Measurements from ENCODE around the gene CELSR1. TPM values are rescaled to one million over a fixed set of nuclear protein-coding genes. Genes with fewer than 3 reads are reported as not detected.

CELSR1 gene
- total and polyA plus RNA-seq, 7 donors, result 0.23 to 5.0 (median 0.82) TPM

- Histone ChIP-seq H3K27me3 (no peaks in the 10 kb centered on the region), H3K9me3 (no peaks in the 10 kb centered on the region), H3K27ac (no peak overlapping the region), H3K4me3 (no peak overlapping the region), H3K36me3 (no peaks in the 10 kb centered on the region), H3K4me1 (no peaks in the 10 kb centered on the region)
- WGBS, 2 donors, result 97% methylated on average over 20 of the region's 20 CpGs
- TF ChIP-seq POLR2A (IDR thresholded peaks at IDR 0.05) (no peak), POLR2AphosphoS5 (IDR thresholded peaks at IDR 0.05) (no peak), EP300 (IDR thresholded peaks at IDR 0.05) (no peak)
- TF ChIP-seq, protein P1, sequence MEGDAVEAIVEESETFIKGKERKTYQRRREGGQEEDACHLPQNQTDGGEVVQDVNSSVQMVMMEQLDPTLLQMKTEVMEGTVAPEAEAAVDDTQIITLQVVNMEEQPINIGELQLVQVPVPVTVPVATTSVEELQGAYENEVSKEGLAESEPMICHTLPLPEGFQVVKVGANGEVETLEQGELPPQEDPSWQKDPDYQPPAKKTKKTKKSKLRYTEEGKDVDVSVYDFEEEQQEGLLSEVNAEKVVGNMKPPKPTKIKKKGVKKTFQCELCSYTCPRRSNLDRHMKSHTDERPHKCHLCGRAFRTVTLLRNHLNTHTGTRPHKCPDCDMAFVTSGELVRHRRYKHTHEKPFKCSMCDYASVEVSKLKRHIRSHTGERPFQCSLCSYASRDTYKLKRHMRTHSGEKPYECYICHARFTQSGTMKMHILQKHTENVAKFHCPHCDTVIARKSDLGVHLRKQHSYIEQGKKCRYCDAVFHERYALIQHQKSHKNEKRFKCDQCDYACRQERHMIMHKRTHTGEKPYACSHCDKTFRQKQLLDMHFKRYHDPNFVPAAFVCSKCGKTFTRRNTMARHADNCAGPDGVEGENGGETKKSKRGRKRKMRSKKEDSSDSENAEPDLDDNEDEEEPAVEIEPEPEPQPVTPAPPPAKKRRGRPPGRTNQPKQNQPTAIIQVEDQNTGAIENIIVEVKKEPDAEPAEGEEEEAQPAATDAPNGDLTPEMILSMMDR (IDR thresholded peaks at IDR 0.05), result no peak
- intact Hi-C loops (cut with DNase I), result no loop called here
- no peak for DNase-seq
Observed at GRCh38 chr22:46320716-46321386, 216.6 kb downstream of the CELSR1 start.

- intact Hi-C loops (cut with DNase I), result no loop called here
- WGBS, 2 donors, result 95% methylated on average over 14 of the region's 14 CpGs
Observed at GRCh38 chr22:46320166-46320710, 217.2 kb downstream of the CELSR1 start.

DNA sequence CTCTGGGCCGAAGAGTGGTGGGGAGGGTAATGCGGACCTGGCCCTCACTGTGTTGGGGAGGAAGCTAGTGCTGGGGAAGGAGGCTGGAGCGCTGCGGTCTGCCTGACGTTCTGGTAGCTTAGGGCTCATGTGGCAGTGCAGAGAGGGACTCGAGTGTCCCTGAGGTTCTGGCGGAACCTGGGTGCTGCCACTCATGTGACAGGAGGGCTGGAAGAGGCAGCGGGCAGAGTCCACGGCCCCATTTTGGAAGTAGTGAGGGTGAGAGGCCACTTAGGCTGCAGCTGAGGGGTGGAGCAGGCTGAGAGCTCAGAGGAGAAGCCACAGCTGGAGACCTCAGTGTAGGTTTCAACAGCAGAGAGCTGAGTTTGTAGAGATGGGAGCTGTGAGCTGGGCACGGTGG, 218.1 kb downstream of the CELSR1 start:
- Histone ChIP-seq H3K27ac (no peak overlapping the region), H3K4me3 (no peak overlapping the region), H3K36me3 (no peaks in the 10 kb centered on the region), H3K9me3 (no peaks in the 10 kb centered on the region), H3K4me1 (no peaks in the 10 kb centered on the region), H3K27me3 (no peaks in the 10 kb centered on the region)
- intact Hi-C loops (cut with DNase I), result loop anchor here (5.0 kb wide), 1 partner anchor 327 kb away; no protein-coding TSS in a partner anchor
- TF ChIP-seq, protein P1 (IDR thresholded peaks at IDR 0.05), result no peak
- TF ChIP-seq POLR2A (IDR thresholded peaks at IDR 0.05), result no peak
- TF ChIP-seq EP300 (IDR thresholded peaks at IDR 0.05), result no peak
- no peak for TF ChIP-seq POLR2AphosphoS5 (IDR thresholded peaks at IDR 0.05)
- WGBS, 2 donors, result 97 to 98% methylated on average over 10 of the region's 10 CpGs
- DNase-seq, result no peak

More at GRCh38 chr22:46320166-46320710, 217.2 kb downstream of the CELSR1 start:
- no peak for DNase-seq
- no peak overlapping the region for H3K4me3 ChIP-seq
- no peak overlapping the region for H3K27ac ChIP-seq
- TF ChIP-seq POLR2AphosphoS5 (IDR thresholded peaks at IDR 0.05) (no peak), EP300 (IDR thresholded peaks at IDR 0.05) (no peak), POLR2A (IDR thresholded peaks at IDR 0.05) (no peak)
- TF ChIP-seq, protein P1 (IDR thresholded peaks at IDR 0.05), result no peak
- H3K36me3 ChIP-seq, result no peaks in the 10 kb centered on the region
- H3K27me3 ChIP-seq, result no peaks in the 10 kb centered on the region
- H3K4me1 ChIP-seq, result no peaks in the 10 kb centered on the region
- H3K9me3 ChIP-seq, result no peaks in the 10 kb centered on the region

DNA sequence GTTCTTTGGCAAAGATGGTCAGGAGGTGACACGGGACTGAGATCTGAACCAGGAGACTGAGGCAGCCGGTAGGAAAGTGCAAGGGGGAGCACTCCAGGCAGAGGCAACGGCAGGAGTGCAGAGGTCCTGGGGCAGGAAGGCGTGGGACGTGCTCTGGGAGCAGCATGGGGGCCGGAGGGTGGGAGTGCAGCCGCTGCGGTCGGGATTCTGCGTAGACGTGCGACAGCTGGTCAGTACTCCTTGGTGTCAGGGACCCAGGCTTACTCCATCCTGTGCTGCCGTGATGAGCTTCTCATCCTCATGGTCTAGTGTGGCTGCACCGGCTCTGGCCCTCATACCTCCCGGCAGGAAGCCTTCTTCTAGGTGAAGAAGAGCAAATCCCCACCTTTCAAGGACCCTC, 218.8 kb downstream of the CELSR1 start:
- H3K27me3 ChIP-seq, result no peaks in the 10 kb centered on the region
- H3K4me1 ChIP-seq, result no peaks in the 10 kb centered on the region
- no peak overlapping the region for H3K4me3 ChIP-seq
- TF ChIP-seq EP300 (IDR thresholded peaks at IDR 0.05) (no peak), POLR2A (IDR thresholded peaks at IDR 0.05) (no peak), POLR2AphosphoS5 (IDR thresholded peaks at IDR 0.05) (no peak)
- TF ChIP-seq, protein P1 (IDR thresholded peaks at IDR 0.05), result no peak
- no peak for DNase-seq
- H3K36me3 ChIP-seq, result no peaks in the 10 kb centered on the region
- whole genome bisulfite sequencing, 2 donors, result 91 to 94% methylated on average over 15 of the region's 15 CpGs
- intact Hi-C loops (cut with DNase I), result loop anchor here (5.0 kb wide), 1 partner anchor 326 kb away; no protein-coding TSS in a partner anchor
- H3K9me3 ChIP-seq, result no peaks in the 10 kb centered on the region
- no peak overlapping the region for H3K27ac ChIP-seq

Measured in sigmoid colon (tissue), 7 donors.